IPS-15b (cell line): ENCODE measurements around the gene DYRK3.
"Not testable (repeated sequence)": the region's sequence is repeated elsewhere in the genome, so short reads cannot be mapped to it uniquely, and the experiment has no call there.

Experiments used
- H3K27me3 ChIP-seq: one replicate; pipeline ENCODE4 v1.6.1; 2013; ENCODE audit warnings: low read length; ENCODE audit not compliant: control insufficient read depth, insufficient read depth
- H3K36me3 ChIP-seq: one replicate; pipeline ENCODE4 v1.6.1; 2013; ENCODE audit warnings: low read length; ENCODE audit not compliant: control insufficient read depth, insufficient read depth
- H3K4me1 ChIP-seq: one replicate; pipeline ENCODE4 v1.6.1; 2013; ENCODE audit warnings: mild to moderate bottlenecking, low read length; ENCODE audit not compliant: control insufficient read depth, insufficient read depth
- H3K4me3 ChIP-seq: one replicate; pipeline ENCODE4 v1.5.1; 2013; ENCODE audit warnings: low read depth, low read length
- H3K9ac ChIP-seq: one replicate; pipeline ENCODE4 v1.6.1; 2013; ENCODE audit warnings: low read depth, mild to moderate bottlenecking, low read length
- H3K9me3 ChIP-seq: one replicate; pipeline ENCODE4 v1.6.1; 2013; ENCODE audit warnings: mild to moderate bottlenecking, low read length; ENCODE audit not compliant: control insufficient read depth, insufficient read depth

DYRK3 gene

GRCh38 chr1:206634365-206635079 lies 814 bp upstream of the DYRK3 start:
- Histone ChIP-seq H3K27me3 (peaks cover 28% of the 10 kb centered on the region), H3K4me3 (peak overlapping the region; percentile 83), H3K9ac (no peak overlapping the region), H3K9me3 (no peaks in the 10 kb centered on the region), H3K4me1 (peaks cover 19% of the 10 kb centered on the region), H3K36me3 (no peaks in the 10 kb centered on the region)

DNA sequence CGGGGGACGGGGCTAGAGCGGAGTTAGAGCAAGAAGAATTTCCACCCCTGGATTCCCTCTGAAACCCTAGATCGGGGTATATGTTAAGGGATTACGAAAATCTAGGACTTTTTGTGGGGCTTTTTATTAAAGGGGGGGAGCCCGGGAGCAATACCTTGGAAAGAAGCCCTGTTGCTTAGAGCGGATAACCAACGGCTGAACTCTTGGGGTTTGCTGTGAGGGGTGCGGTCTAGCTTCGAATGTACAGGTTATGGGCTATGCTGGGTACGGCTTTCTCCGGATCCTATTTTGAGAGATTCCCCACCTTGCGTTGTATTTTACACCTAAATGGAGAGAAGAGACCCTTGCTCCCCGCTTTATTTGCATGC lies 626 bp downstream of the DYRK3 start:
- H3K9me3 ChIP-seq: no peaks in the 10 kb centered on the region
- peaks cover 28% of the 10 kb centered on the region for H3K27me3 ChIP-seq
- peaks cover 19% of the 10 kb centered on the region for H3K4me1 ChIP-seq
- H3K9ac ChIP-seq: peak overlapping the region; percentile 50
- H3K36me3 ChIP-seq: no peaks in the 10 kb centered on the region
- H3K4me3 ChIP-seq: peak overlapping the region; percentile 83

DNA sequence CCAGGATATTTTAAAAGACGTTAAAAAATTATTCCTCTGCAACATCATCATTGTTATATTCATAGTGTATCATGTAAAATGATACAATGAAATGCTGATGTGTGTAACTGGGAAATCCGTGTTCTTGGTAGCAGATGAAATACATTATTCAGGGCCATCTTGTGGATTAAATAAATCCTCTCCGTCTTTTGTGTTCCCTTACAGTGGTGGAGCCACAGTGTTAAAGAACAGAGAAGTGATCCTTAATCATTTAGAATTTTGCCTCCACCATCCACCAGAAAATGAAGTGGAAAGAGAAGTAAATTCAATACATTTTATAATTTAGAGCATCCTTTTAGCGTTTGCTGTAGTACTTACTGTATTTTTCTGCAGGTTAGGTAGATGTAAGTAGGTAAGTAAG lies 1.3 kb downstream of the DYRK3 start:
- Histone ChIP-seq H3K36me3 (no peaks in the 10 kb centered on the region), H3K9me3 (no peaks in the 10 kb centered on the region), H3K9ac (no peak overlapping the region), H3K4me1 (peaks cover 17% of the 10 kb centered on the region), H3K4me3 (no peak overlapping the region), H3K27me3 (peaks cover 28% of the 10 kb centered on the region)

DNA sequence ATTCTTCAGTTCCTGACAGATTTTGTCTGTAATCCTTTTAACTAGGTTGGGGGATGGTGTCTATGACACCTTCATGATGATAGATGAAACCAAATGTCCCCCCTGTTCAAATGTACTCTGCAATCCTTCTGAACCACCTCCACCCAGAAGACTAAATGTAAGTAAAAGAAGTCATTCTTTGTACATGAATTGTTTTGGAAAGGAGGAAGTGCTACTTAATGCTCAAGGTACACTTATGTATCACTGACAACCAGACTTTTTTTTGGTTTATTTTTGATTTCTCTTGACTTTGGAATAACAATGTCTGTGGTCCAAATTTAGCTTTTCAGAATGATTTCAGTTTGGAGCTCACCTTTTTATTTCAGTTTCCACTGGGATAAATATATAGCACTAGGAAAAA lies 2.3 kb downstream of the DYRK3 start:
- Histone ChIP-seq H3K9ac (no peak overlapping the region), H3K4me3 (no peak overlapping the region), H3K27me3 (peaks cover 22% of the 10 kb centered on the region)

GRCh38 chr1:206642074-206642473 lies 6.7 kb downstream of the DYRK3 start:
- not testable (repeated sequence) for H3K36me3 ChIP-seq, H3K9me3 ChIP-seq, H3K27me3 ChIP-seq, H3K9ac ChIP-seq, H3K4me1 ChIP-seq, H3K4me3 ChIP-seq

More for the DNA sequence above, 2.3 kb downstream of the DYRK3 start:
- Histone ChIP-seq H3K36me3 (no peaks in the 10 kb centered on the region), H3K4me1 (peaks cover 17% of the 10 kb centered on the region), H3K9me3 (no peaks in the 10 kb centered on the region)

DNA sequence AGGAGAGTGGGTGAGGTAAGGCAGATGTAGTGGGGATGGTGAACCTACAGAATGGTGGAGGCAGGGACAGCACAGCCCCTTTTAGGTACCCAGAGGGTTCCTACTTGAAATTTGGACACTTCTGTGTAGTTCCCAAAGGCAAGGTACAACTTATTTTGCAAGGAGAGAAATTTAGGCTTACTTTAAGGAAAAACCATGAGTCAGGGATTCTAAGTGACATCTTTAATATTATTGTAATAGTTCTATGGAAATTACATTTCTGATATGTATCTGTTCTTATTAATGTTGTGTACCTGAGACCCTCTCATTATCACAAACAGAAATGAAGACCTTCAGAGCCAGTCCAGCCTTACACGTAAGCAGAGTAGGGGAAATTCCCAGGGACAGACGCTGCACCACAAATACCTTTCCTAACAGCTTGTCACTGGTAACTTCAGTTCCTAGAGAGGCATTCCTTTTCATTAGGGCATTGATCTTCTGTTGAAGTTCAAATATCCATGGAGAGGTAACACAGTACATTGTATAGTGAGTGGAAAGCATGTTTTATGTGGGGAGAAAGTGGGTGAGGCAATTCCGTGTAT lies 7.9 kb downstream of the DYRK3 start:
- Histone ChIP-seq H3K9me3 (no peaks in the 10 kb centered on the region), H3K4me1 (peaks cover 2% of the 10 kb centered on the region), H3K36me3 (no peaks in the 10 kb centered on the region), H3K27me3 (no peaks in the 10 kb centered on the region), H3K9ac (no peak overlapping the region), H3K4me3 (no peak overlapping the region)

DNA sequence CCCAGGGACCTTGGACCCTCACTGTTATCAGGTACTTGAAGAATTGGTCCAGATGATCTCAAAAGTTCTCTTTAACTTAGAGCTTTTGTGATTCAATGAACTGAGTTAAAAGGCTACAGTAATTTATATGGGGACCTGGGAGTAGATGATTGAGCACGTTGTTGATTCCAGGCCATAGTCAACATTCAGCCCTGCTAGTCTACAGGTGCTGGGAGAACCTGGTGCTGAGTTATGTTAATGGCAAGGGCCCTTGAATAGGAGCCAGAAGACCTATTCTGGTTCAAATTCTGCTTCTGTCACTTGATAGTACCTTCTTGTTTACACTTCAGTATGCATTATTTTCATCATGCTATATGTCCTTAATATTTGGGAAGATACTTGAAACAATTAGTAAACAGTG lies 11.2 kb downstream of the DYRK3 start:
- peaks cover 2% of the 10 kb centered on the region for H3K4me1 ChIP-seq

GRCh38 chr1:206647224-206647623 lies 11.9 kb downstream of the DYRK3 start:
- H3K9ac ChIP-seq: no peak overlapping the region
- H3K9me3 ChIP-seq: no peaks in the 10 kb centered on the region
- no peaks in the 10 kb centered on the region for H3K36me3 ChIP-seq
- H3K4me3 ChIP-seq: no peak overlapping the region
- peaks cover 3% of the 10 kb centered on the region for H3K27me3 ChIP-seq
- H3K4me1 ChIP-seq: peaks cover 2% of the 10 kb centered on the region

More for the DNA sequence above, 11.2 kb downstream of the DYRK3 start:
- Histone ChIP-seq H3K36me3 (no peaks in the 10 kb centered on the region), H3K4me3 (no peak overlapping the region), H3K9me3 (no peaks in the 10 kb centered on the region), H3K9ac (no peak overlapping the region), H3K27me3 (peaks cover 3% of the 10 kb centered on the region)

DNA sequence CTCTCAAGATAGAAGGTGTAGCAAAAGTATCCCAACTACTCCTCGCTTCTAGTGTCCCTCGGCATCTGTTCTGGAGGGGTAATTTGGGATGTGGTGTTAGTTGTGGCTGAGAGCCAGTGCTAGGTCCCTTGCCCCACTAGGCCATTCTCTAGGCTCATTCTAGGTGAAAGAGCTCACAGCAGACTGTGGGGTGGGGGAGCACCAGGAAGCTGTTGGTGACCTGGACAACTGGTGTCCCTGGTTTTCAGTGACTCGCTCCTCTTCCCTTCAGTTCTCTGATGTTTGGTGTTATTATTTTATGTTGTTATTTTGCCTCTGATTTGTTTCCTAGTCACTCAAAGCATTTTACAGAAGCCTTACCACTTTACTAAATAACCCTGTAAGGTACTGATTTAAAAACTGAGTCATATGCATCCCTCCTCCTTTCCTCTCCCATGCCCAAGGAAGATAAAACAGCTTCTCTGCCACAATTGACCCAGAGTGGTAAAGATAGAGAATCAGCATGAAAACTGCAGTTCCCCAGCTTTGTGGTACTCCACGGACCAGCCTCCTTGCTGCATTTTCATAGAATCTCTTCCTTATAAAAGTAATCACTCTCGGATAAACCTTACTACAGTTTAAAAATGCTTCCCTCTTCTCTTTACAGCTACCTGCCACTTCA lies 14.1 kb downstream of the DYRK3 start:
- Histone ChIP-seq H3K9me3 (no peaks in the 10 kb centered on the region), H3K9ac (no peak overlapping the region), H3K27me3 (peaks cover 3% of the 10 kb centered on the region), H3K36me3 (no peaks in the 10 kb centered on the region), H3K4me3 (no peak overlapping the region), H3K4me1 (peaks cover 2% of the 10 kb centered on the region)

DNA sequence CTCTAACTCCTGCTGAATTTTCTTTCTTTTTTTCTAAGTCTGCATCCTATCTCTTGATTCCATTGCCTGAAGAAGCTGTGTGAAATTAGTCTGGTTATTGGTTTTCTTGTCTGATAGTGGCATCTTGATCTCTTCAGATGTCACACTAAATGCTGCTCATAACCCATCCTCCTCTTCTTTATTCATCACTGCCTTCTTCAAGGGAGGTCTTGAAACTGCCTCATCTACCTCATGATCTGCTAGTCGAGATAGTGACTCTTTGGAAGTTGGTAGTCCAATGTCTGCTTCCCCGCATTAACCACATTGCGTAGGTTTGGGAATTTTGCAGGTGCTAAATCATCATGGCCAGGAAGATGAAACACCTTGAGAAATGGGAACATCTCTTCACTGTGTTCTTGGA lies 15.7 kb downstream of the DYRK3 start:
- Histone ChIP-seq H3K4me3 (no peak overlapping the region), H3K36me3 (no peaks in the 10 kb centered on the region), H3K4me1 (peaks cover 2% of the 10 kb centered on the region), H3K27me3 (peaks cover 3% of the 10 kb centered on the region), H3K9ac (no peak overlapping the region), H3K9me3 (no peaks in the 10 kb centered on the region)

- Histone ChIP-seq H3K4me1 (no peaks in the 10 kb centered on the region), H3K36me3 (no peaks in the 10 kb centered on the region), H3K9ac (no peak overlapping the region), H3K9me3 (no peaks in the 10 kb centered on the region), H3K27me3 (peaks cover 14% of the 10 kb centered on the region), H3K4me3 (no peak overlapping the region)
Measured at GRCh38 chr1:206651958-206652890, 16.9 kb downstream of the DYRK3 start.
